OCI-LY7 (cell line): Measurements from ENCODE around the gene RPL7L1. TPM values are rescaled to one million over a fixed set of nuclear protein-coding genes. Genes with fewer than 3 reads are reported as not detected.

Experiments used
- BruUV-seq: library from RNA; stranded (reverse); fragments of 400-500 nt; replicated peaks from 2 replicates; lab custom pipeline; 2021; lab: Mats Ljungman, UMichigan
- CTCF ChIA-PET: fragments of 300-600 bp; sonication (Branson Sonifier 250); formaldehyde crosslinking; loops from one replicate; lab custom pipeline; 2022; ENCODE audit warnings: antibody characterized with exemption; ENCODE audit not compliant: unreplicated experiment; lab: Charles Lee
- POLR2A ChIA-PET: fragments of 300-600 bp; sonication (Branson Sonifier 250); formaldehyde crosslinking; loops from one replicate; lab custom pipeline; 2022; ENCODE audit warnings: antibody characterized with exemption; lab: Charles Lee
- DNase-seq: peaks from one replicate; pipeline ENCODE4 v3.0.0-alpha.2; 2015; ENCODE audit warnings: low spot score
- H2AFZ ChIP-seq: fragments of 200-600 bp; sonication (generic), shearing (Covaris generic); 2 replicates; pipeline ENCODE4 v1.6.1; 2014; ENCODE audit warnings: mild to moderate bottlenecking, antibody characterized with exemption, low read length, moderate library complexity
- H3K27ac ChIP-seq: fragments of 200-600 bp; sonication (generic); 2 replicates; pipeline ENCODE4 v1.5.1; 2014; ENCODE audit warnings: mixed run types, low read depth, mild to moderate bottlenecking, moderate library complexity, low read length, inconsistent platforms; ENCODE audit not compliant: poor library complexity, severe bottlenecking
- H3K36me3 ChIP-seq: fragments of 200-600 bp; sonication (generic); 2 replicates; pipeline ENCODE4 v1.6.1; 2014; ENCODE audit warnings: mild to moderate bottlenecking, antibody characterized with exemption, low read length, moderate library complexity, mixed read lengths; ENCODE audit not compliant: insufficient read depth
- H3K4me1 ChIP-seq: fragments of 200-600 bp; sonication (generic); 2 replicates; pipeline ENCODE4 v1.5.1; 2014; ENCODE audit warnings: mild to moderate bottlenecking, low read length; ENCODE audit not compliant: insufficient read depth, poor library complexity, severe bottlenecking
- H3K4me2 ChIP-seq: fragments of 200-600 bp; sonication (generic); 2 replicates; pipeline ENCODE4 v1.6.1; 2014; ENCODE audit warnings: mild to moderate bottlenecking, low read length
- H3K4me3 ChIP-seq: fragments of 200-600 bp; sonication (generic); 2 replicates; pipeline ENCODE4 v1.5.1; 2014; ENCODE audit warnings: mild to moderate bottlenecking, low read depth, low read length; ENCODE audit not compliant: poor library complexity, severe bottlenecking
- H3K79me2 ChIP-seq: fragments of 200-600 bp; sonication (generic); 2 replicates; pipeline ENCODE4 v1.6.1; 2016; ENCODE audit warnings: low read depth, mild to moderate bottlenecking, low read length, moderate library complexity, mixed read lengths; ENCODE audit not compliant: insufficient read depth
- H3K9me2 ChIP-seq: fragments of 200-600 bp; sonication (generic); 2 replicates; pipeline ENCODE4 v1.6.1; 2016; ENCODE audit warnings: mild to moderate bottlenecking, low read length, mixed read lengths; ENCODE audit not compliant: insufficient read depth
- H3K9me3 ChIP-seq: fragments of 200-600 bp; sonication (generic); 2 replicates; pipeline ENCODE4 v1.6.1; 2014; ENCODE audit warnings: mild to moderate bottlenecking, mixed run types, low read length, mixed read lengths
- H4K20me1 ChIP-seq: fragments of 200-600 bp; sonication (generic); 2 replicates; pipeline ENCODE4 v1.6.1; 2014; ENCODE audit warnings: mild to moderate bottlenecking, antibody characterized with exemption, low read length, moderate library complexity, mixed read lengths; ENCODE audit not compliant: insufficient read depth
- EZH2phosphoT487 ChIP-seq: fragments of 200-600 bp; sonication (generic); IDR thresholded peaks from 2 replicates; pipeline ENCODE4 v1.6.1; 2018; ENCODE audit warnings: low read depth, borderline replicate concordance, mild to moderate bottlenecking, mixed run types, antibody characterized with exemption, low read length, moderate library complexity, mixed read lengths
- intact Hi-C: fragments of 100-400 bp; cut with micrococcal nuclease; formaldehyde crosslinking; loops from one replicate; pipeline ENCODE4 v1.10.0; 2022; ENCODE audit not compliant: unreplicated experiment
- total RNA-seq, 2 experiments: library from RNA; depleted of rRNA in 1 of 2; stranded (reverse); fragments of >200 nt in 1 of 2; shearing (Covaris generic) in 1 of 2; gene quantifications; 2 replicates each; pipeline ENCODE4 v1.2.3, GENCODE V29; 2014 to 2022
- TF ChIP-seq, protein P1 (sequence below): fragments of 200-600 bp; sonication (generic); conservative IDR thresholded peaks from 2 replicates; pipeline ENCODE4 v1.5.1; 2014; ENCODE audit warnings: mild to moderate bottlenecking, antibody characterized with exemption, low read length, moderate library complexity, mixed read lengths

The RPL7L1 gene
- total RNA-seq, 2 experiments from 2014 or later, result 101 to 123 TPM

DNA sequence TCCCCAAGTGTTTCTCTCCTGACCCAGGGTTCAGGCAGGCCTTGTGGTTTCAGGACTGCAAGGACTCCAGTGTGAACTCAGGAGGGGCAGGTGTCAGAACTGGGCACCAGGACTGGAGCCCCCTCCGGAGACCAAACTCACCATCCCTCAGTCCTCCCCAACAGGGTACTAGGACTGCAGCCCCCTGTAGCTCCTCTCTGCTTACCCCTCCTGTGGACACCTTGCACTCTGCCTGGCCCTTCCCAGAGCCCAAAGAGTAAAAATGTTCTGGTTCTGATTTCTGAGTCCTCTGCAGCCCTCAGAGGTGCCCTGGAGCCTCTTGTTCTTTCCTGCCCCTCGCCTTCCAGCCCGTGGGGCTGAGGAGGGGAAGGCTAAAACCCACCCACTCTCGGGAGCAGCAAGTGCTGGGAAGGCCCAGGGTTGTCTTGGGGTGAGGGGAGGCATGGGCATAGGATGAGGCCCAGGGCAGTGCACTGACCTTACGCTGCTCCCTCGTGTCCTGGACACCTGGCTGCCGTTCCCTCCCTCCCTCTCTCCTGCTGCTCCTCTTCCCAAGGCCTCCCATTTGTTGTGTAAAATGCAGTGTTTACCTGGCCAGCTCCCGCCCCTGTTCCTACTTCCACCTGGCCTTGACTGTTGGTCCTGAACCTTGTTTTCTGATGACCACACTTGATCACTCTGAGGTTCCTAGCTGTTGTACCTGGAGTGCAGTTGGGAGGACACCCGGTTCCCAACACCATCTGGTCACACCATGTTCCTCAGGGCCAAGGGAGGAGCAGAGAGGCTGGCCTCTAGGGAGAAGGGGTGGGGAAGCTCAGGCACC, 59.8 kb downstream of the RPL7L1 start:
- no TSS peak for BruUV-seq
- Histone ChIP-seq H3K4me2 (no peak overlapping the region), H3K79me2 (peaks cover 15% of the 10 kb centered on the region), H3K9me2 (no peaks in the 10 kb centered on the region), H3K4me1 (no peaks in the 10 kb centered on the region), H3K9me3 (no peaks in the 10 kb centered on the region), H3K36me3 (peaks cover 98% of the 10 kb centered on the region), H3K27ac (no peak overlapping the region), H2AFZ (no peak overlapping the region), H4K20me1 (peaks cover 4% of the 10 kb centered on the region; the same call in 1 of the 2 replicates), H3K4me3 (no peak overlapping the region)
- intact Hi-C loops, result no loop called here
- no peak for DNase-seq
- TF ChIP-seq, protein P1, sequence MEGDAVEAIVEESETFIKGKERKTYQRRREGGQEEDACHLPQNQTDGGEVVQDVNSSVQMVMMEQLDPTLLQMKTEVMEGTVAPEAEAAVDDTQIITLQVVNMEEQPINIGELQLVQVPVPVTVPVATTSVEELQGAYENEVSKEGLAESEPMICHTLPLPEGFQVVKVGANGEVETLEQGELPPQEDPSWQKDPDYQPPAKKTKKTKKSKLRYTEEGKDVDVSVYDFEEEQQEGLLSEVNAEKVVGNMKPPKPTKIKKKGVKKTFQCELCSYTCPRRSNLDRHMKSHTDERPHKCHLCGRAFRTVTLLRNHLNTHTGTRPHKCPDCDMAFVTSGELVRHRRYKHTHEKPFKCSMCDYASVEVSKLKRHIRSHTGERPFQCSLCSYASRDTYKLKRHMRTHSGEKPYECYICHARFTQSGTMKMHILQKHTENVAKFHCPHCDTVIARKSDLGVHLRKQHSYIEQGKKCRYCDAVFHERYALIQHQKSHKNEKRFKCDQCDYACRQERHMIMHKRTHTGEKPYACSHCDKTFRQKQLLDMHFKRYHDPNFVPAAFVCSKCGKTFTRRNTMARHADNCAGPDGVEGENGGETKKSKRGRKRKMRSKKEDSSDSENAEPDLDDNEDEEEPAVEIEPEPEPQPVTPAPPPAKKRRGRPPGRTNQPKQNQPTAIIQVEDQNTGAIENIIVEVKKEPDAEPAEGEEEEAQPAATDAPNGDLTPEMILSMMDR, result no peak
- TF ChIP-seq EZH2phosphoT487, result no peak
- POLR2A ChIA-PET, result no interaction called here
- CTCF ChIA-PET, result no interaction called here

Other genes starting within 250 kb of the RPL7L1 start
- not detected in 2 replicates for gene PRPH2, start 157.0 kb upstream of the RPL7L1 start, total RNA-seq (2014; rRNA removed; shearing (Covaris generic))
- not detected in 2 replicates for gene PRPH2, start 157.0 kb upstream of the RPL7L1 start, total RNA-seq (2022)
- gene TBCC, start 133.5 kb upstream of the RPL7L1 start, total RNA-seq (2014; rRNA removed; shearing (Covaris generic)), result 118 and 136 TPM in 2 replicates
- 69.2 and 78.0 TPM in 2 replicates for gene TBCC, start 133.5 kb upstream of the RPL7L1 start, total RNA-seq (2022)
- 8.0 and 10.3 TPM in 2 replicates for gene BICRAL, start 97.6 kb upstream of the RPL7L1 start, total RNA-seq (2014; rRNA removed; shearing (Covaris generic))
- gene BICRAL, start 97.6 kb upstream of the RPL7L1 start, total RNA-seq (2022), result 25.7 and 27.8 TPM in 2 replicates
- 0.72 and 0.85 TPM in 2 replicates for gene PTCRA, start 36.4 kb downstream of the RPL7L1 start, total RNA-seq (2014; rRNA removed; shearing (Covaris generic))
- gene PTCRA, start 36.4 kb downstream of the RPL7L1 start, total RNA-seq (2022), result 0.91 TPM in 1 of 2 replicates, not detected in the other
- gene CNPY3, start 49.9 kb downstream of the RPL7L1 start, total RNA-seq (2014; rRNA removed; shearing (Covaris generic)), result 64.7 and 69.3 TPM in 2 replicates
- gene CNPY3, start 49.9 kb downstream of the RPL7L1 start, total RNA-seq (2022), result 70.5 and 77.2 TPM in 2 replicates
- gene GNMT, start 81.1 kb downstream of the RPL7L1 start, total RNA-seq (2014; rRNA removed; shearing (Covaris generic)), result 1.7 TPM in 1 of 2 replicates, not detected in the other
- 1.7 and 2.2 TPM in 2 replicates for gene GNMT, start 81.1 kb downstream of the RPL7L1 start, total RNA-seq (2022)
- 24.7 and 26.3 TPM in 2 replicates for gene PEX6, start 99.6 kb downstream of the RPL7L1 start, total RNA-seq (2014; rRNA removed; shearing (Covaris generic))
- gene PEX6, start 99.6 kb downstream of the RPL7L1 start, total RNA-seq (2022), result 22.4 and 23.8 TPM in 2 replicates
- 29.1 and 35.0 TPM in 2 replicates for gene PPP2R5D, start 105.0 kb downstream of the RPL7L1 start, total RNA-seq (2014; rRNA removed; shearing (Covaris generic))
- 35.6 and 39.5 TPM in 2 replicates for gene PPP2R5D, start 105.0 kb downstream of the RPL7L1 start, total RNA-seq (2022)
- gene MEA1, start 134.3 kb downstream of the RPL7L1 start, total RNA-seq (2014; rRNA removed; shearing (Covaris generic)), result 70.7 and 76.0 TPM in 2 replicates
- 59.1 and 67.9 TPM in 2 replicates for gene MEA1, start 134.3 kb downstream of the RPL7L1 start, total RNA-seq (2022)
- gene KLHDC3, start 134.6 kb downstream of the RPL7L1 start, total RNA-seq (2014; rRNA removed; shearing (Covaris generic)), result 78.6 and 89.9 TPM in 2 replicates
- gene KLHDC3, start 134.6 kb downstream of the RPL7L1 start, total RNA-seq (2022), result 91.4 and 99.6 TPM in 2 replicates
- 61.1 and 72.6 TPM in 2 replicates for gene RRP36, start 142.0 kb downstream of the RPL7L1 start, total RNA-seq (2014; rRNA removed; shearing (Covaris generic))
- gene RRP36, start 142.0 kb downstream of the RPL7L1 start, total RNA-seq (2022), result 66.7 and 75.9 TPM in 2 replicates
- 14.1 and 16.9 TPM in 2 replicates for gene CUL7, start 174.2 kb downstream of the RPL7L1 start, total RNA-seq (2014; rRNA removed; shearing (Covaris generic))
- gene CUL7, start 174.2 kb downstream of the RPL7L1 start, total RNA-seq (2022), result 14.9 and 18.6 TPM in 2 replicates
- 25.8 and 31.8 TPM in 2 replicates for gene MRPL2, start 179.8 kb downstream of the RPL7L1 start, total RNA-seq (2014; rRNA removed; shearing (Covaris generic))
- gene MRPL2, start 179.8 kb downstream of the RPL7L1 start, total RNA-seq (2022), result 76.9 and 81.7 TPM in 2 replicates
- gene KLC4, start 180.0 kb downstream of the RPL7L1 start, total RNA-seq (2014; rRNA removed; shearing (Covaris generic)), result 15.0 and 16.4 TPM in 2 replicates
- gene KLC4, start 180.0 kb downstream of the RPL7L1 start, total RNA-seq (2022), result 22.5 and 25.2 TPM in 2 replicates
- 12.7 and 18.5 TPM in 2 replicates for gene PTK7, start 196.7 kb downstream of the RPL7L1 start, total RNA-seq (2014; rRNA removed; shearing (Covaris generic))
- 12.0 and 13.0 TPM in 2 replicates for gene PTK7, start 196.7 kb downstream of the RPL7L1 start, total RNA-seq (2022)